Peyer's patch (tissue), 4 donors: ENCODE measurements around the gene SLC22A23.

ENCODE experiments used
- POLR2A ChIP-seq, 2 donors: fragments of 450-650 bp; IDR thresholded peaks; one replicate each; pipeline ENCODE4 v1.5.1; 2017; ENCODE audit warnings: antibody characterized with exemption in 2 of 2, mild to moderate bottlenecking in 2 of 2, moderate library complexity in 2 of 2
- TF ChIP-seq, protein P1 (sequence below), 6 experiments: fragments of 450-650 bp in 4 of 6; fragments of 200-600 bp in 2 of 6; sonication (generic) in 1 of 6; IDR thresholded peaks; one replicate each; pipeline ENCODE4 v1.5.1; 2017 to 2019; ENCODE audit warnings: antibody characterized with exemption in 6 of 6, mild to moderate bottlenecking in 3 of 6, moderate library complexity in 1 of 6

DNA sequence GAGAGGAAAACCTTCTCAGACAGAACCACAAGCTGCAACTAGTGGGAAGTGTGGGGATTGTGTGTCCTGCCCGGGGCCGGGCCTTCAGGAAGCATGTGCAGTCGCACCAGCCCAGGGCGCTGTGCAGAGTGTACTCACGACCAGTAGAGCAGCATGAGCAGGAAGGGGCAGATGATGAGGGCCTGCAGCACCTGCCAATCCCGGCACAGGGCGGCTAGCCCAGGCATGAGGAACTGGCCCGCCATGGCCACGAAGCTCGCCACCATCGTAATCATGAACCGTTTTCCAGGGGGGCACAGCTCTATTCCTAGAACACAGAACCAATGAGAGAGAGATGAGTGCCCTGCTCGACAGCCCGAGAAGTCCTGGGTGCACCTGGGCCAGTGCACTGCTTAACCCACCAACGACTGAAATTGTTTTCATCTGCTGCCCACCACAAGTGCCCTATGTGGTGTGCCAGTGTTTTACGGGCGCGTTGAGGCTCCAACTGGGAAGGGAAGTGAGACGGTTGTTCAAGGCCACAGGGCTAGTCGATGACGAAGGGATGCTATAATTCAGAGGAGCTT lies 133.1 kb downstream of the SLC22A23 start:
- TF ChIP-seq POLR2A (IDR thresholded peaks at IDR 0.05): no peak
- TF ChIP-seq, protein P1, sequence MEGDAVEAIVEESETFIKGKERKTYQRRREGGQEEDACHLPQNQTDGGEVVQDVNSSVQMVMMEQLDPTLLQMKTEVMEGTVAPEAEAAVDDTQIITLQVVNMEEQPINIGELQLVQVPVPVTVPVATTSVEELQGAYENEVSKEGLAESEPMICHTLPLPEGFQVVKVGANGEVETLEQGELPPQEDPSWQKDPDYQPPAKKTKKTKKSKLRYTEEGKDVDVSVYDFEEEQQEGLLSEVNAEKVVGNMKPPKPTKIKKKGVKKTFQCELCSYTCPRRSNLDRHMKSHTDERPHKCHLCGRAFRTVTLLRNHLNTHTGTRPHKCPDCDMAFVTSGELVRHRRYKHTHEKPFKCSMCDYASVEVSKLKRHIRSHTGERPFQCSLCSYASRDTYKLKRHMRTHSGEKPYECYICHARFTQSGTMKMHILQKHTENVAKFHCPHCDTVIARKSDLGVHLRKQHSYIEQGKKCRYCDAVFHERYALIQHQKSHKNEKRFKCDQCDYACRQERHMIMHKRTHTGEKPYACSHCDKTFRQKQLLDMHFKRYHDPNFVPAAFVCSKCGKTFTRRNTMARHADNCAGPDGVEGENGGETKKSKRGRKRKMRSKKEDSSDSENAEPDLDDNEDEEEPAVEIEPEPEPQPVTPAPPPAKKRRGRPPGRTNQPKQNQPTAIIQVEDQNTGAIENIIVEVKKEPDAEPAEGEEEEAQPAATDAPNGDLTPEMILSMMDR (IDR thresholded peaks at IDR 0.05): no peak
